Prostate gland (tissue), 2 donors: ENCODE data around the gene SNX19. TPM values are rescaled to one million over a fixed set of nuclear protein-coding genes. Genes with fewer than 3 reads are reported as not detected.

Experiments
- DNase-seq: peaks from one replicate; pipeline ENCODE4 v3.0.0-alpha.2; 2019; ENCODE audit warnings: low spot score
- H3K27ac ChIP-seq, 2 donors: fragments of 200-600 bp; sonication (generic); 2 replicates each; pipeline ENCODE4 v1.5.1; 2017 to 2019
- H3K27me3 ChIP-seq: fragments of 200-600 bp; sonication (generic); replicated peaks from 2 replicates; pipeline ENCODE4 v1.5.1; 2019; ENCODE audit not compliant: insufficient read depth
- H3K36me3 ChIP-seq, 2 donors: fragments of 200-600 bp; sonication (generic); 1 replicate in 1 of 2; 2 replicates in 1 of 2; pipeline versions ENCODE4 v1.5.1 to v1.8.1; 2017 to 2019
- H3K4me1 ChIP-seq: fragments of 200-600 bp; sonication (generic); replicated peaks from 2 replicates; pipeline ENCODE4 v1.5.1; 2019
- H3K4me3 ChIP-seq, 2 donors: fragments of 200-600 bp; sonication (generic); 2 replicates each; pipeline ENCODE4 v1.5.1; 2017 to 2019
- H3K9me3 ChIP-seq: fragments of 200-600 bp; sonication (generic); 2 replicates; pipeline ENCODE4 v1.5.1; 2017
- POLR2A ChIP-seq: fragments of 450-650 bp; IDR thresholded peaks from one replicate; pipeline ENCODE4 v1.6.1; 2016; ENCODE audit warnings: antibody characterized with exemption, mild to moderate bottlenecking
- POLR2AphosphoS5 ChIP-seq: sonication (generic); formaldehyde crosslinking; IDR thresholded peaks from one replicate; pipeline ENCODE4 v1.6.1; 2017; ENCODE audit warnings: antibody characterized with exemption
- WGBS: methylation state at CpG from one replicate; pipeline ENCODE4 v1.1.5; 2018; 5-methylcytosine and 5-hydroxymethylcytosine counted together
- intact Hi-C: fragments of 100-400 bp; cut with DNase I; formaldehyde crosslinking; loops from one replicate; pipeline ENCODE4 v1.14.2; 2022
- total RNA-seq, 2 donors: library from RNA; depleted of rRNA; stranded (reverse); fragments of >200 nt; gene quantifications; one replicate each; pipeline ENCODE4 v1.1.0, GENCODE V29; 2016
- TF ChIP-seq, protein P1 (sequence below), 4 experiments: fragments of 200-600 bp in 2 of 4; fragments of 450-650 bp in 2 of 4; sonication (generic) in 2 of 4; IDR thresholded peaks; 1 replicate in 3 of 4; 2 replicates in 1 of 4; pipeline ENCODE4 v1.5.1; 2016 to 2019; ENCODE audit warnings: antibody characterized with exemption in 4 of 4, mild to moderate bottlenecking in 2 of 4, moderate library complexity in 2 of 4

Gene SNX19
- total RNA-seq, 2 donors from 2014 or later: 87.7 to 115 TPM

DNA sequence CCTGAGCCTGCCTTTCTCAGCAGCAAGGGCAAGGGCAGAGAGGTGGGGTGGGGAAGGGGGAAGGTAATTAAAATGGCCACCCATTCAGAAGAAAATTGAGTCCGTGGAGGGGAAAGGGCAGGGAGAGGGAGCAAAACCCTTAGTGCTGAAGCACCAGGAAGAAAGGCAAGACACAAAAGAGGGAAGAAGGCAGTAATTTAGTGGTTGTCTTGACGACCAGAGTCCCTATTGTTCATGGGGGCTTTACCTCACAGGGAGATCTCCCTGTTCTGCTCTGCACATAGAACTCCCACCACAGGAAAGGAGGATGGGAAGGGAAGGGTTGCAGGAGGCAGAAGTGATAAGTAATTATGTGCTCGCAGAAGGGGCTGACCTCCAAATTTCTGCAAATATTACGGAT, 23.4 kb downstream of the SNX19 start:
- Histone ChIP-seq H3K9me3 (no peaks in the 10 kb centered on the region), H3K36me3 (peaks cover 2 to 3% of the 10 kb centered on the region in 2 donors), H3K4me1 (no peaks in the 10 kb centered on the region), H3K4me3 (no peak overlapping the region), H3K27me3 (no peaks in the 10 kb centered on the region), H3K27ac (no peak overlapping the region)
- WGBS: 53% methylated on average over 4 of the region's 4 CpGs
- TF ChIP-seq POLR2AphosphoS5: no peak
- no peak for TF ChIP-seq POLR2A
- TF ChIP-seq, protein P1, sequence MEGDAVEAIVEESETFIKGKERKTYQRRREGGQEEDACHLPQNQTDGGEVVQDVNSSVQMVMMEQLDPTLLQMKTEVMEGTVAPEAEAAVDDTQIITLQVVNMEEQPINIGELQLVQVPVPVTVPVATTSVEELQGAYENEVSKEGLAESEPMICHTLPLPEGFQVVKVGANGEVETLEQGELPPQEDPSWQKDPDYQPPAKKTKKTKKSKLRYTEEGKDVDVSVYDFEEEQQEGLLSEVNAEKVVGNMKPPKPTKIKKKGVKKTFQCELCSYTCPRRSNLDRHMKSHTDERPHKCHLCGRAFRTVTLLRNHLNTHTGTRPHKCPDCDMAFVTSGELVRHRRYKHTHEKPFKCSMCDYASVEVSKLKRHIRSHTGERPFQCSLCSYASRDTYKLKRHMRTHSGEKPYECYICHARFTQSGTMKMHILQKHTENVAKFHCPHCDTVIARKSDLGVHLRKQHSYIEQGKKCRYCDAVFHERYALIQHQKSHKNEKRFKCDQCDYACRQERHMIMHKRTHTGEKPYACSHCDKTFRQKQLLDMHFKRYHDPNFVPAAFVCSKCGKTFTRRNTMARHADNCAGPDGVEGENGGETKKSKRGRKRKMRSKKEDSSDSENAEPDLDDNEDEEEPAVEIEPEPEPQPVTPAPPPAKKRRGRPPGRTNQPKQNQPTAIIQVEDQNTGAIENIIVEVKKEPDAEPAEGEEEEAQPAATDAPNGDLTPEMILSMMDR (IDR thresholded peaks at IDR 0.05): no peak
- no peak for DNase-seq
- intact Hi-C loops: loop anchor here (10.0 kb wide), 3 partner anchors 218 to 678 kb away; partner anchors contain the start of gene ZBTB44

DNA sequence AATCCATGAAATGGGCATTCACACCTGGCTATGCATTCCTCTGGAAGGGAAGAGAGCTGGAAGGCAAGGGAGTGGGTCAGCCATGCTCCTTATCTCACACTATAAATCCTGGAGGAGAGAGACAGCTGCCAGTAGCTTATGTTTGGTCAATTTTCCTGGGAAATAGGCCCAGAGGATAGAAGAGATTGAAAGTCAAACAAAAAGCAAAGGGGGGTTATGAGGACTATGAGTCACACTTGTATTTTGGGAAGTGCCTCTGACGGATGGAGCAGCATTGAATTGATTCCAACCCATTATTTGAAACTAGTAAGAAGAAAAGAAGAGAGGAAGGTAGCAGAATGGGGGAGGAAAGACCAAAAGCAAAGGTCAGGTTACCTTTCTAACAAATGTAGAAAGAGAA, 25.0 kb downstream of the SNX19 start:
- no peak for DNase-seq
- peaks cover 2 to 3% of the 10 kb centered on the region in 2 donors for H3K36me3 ChIP-seq
- H3K9me3 ChIP-seq: no peaks in the 10 kb centered on the region
- TF ChIP-seq POLR2AphosphoS5: no peak
- TF ChIP-seq POLR2A: no peak
- TF ChIP-seq, protein P1 (IDR thresholded peaks at IDR 0.05): no peak
- H3K27me3 ChIP-seq: no peaks in the 10 kb centered on the region
- no peak overlapping the region for H3K27ac ChIP-seq
- 8% methylated on average over 1 of the region's 1 CpG for WGBS
- no peak overlapping the region for H3K4me3 ChIP-seq
- H3K4me1 ChIP-seq: no peaks in the 10 kb centered on the region
- intact Hi-C loops: loop anchor here (10.0 kb wide), 3 partner anchors 217 to 677 kb away; partner anchors contain the start of gene ZBTB44

GRCh38 chr11:130890039-130890745, 26.1 kb downstream of the SNX19 start:
- no peak overlapping the region for H3K27ac ChIP-seq
- H3K27me3 ChIP-seq: no peaks in the 10 kb centered on the region
- H3K9me3 ChIP-seq: no peaks in the 10 kb centered on the region
- H3K4me3 ChIP-seq: no peak overlapping the region
- peaks cover 2 to 3% of the 10 kb centered on the region in 2 donors for H3K36me3 ChIP-seq
- no peaks in the 10 kb centered on the region for H3K4me1 ChIP-seq
- no peak for DNase-seq
- TF ChIP-seq POLR2AphosphoS5 (no peak), POLR2A (no peak)
- TF ChIP-seq, protein P1 (IDR thresholded peaks at IDR 0.05): no peak
- 90% methylated on average over 2 of the region's 2 CpGs for WGBS
- intact Hi-C loops: loop anchor here (10.0 kb wide), 3 partner anchors 215 to 675 kb away; partner anchors contain the start of gene ZBTB44

- WGBS: 93% methylated on average over 3 of the region's 3 CpGs
- intact Hi-C loops: no loop called here
- Histone ChIP-seq H3K27ac (no peak overlapping the region), H3K9me3 (no peaks in the 10 kb centered on the region), H3K36me3 (peaks cover 2 to 3% of the 10 kb centered on the region in 2 donors), H3K27me3 (no peaks in the 10 kb centered on the region), H3K4me3 (no peak overlapping the region), H3K4me1 (no peaks in the 10 kb centered on the region)
- TF ChIP-seq POLR2A: no peak
- TF ChIP-seq, protein P1 (IDR thresholded peaks at IDR 0.05): no peak
- TF ChIP-seq POLR2AphosphoS5: no peak
- no peak for DNase-seq
These were observed 27.5 kb downstream of the SNX19 start for GRCh38 chr11:130888790-130889189.

DNA sequence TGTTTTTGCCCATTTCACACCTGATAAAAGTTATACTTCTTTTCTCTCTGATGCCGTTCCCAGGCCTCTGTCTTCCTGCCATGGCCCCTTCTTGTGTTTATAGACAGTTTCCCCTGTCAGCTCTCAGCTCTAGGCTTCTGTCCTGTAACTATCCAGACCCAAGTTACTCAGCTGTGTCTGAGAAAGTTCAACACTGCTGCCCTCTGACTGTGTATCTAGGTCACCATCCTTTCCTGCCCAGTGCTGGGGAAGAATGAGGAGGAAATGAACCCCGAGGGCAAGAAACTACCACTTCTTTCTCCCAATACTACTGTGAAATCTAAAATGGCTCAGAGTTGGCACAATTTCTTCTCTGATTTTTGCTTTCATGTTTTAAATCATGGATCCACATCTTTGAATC, 29.6 kb downstream of the SNX19 start:
- Histone ChIP-seq H3K4me1 (no peaks in the 10 kb centered on the region), H3K27ac (no peak overlapping the region), H3K9me3 (no peaks in the 10 kb centered on the region), H3K4me3 (no peak overlapping the region), H3K36me3 (no peaks in the 10 kb centered on the region), H3K27me3 (no peaks in the 10 kb centered on the region)
- DNase-seq: no peak
- WGBS: 63% methylated on average over 2 of the region's 2 CpGs
- intact Hi-C loops: no loop called here
- TF ChIP-seq POLR2A (no peak), POLR2AphosphoS5 (no peak)
- TF ChIP-seq, protein P1 (IDR thresholded peaks at IDR 0.05): no peak
